Activated CD4-positive, CD25-positive, alpha-beta regulatory T cell treated with anti-CD3 and anti-CD28 coated beads, Interleukin-2, amount 50 U/mL, for 16 hours (primary cell): ENCODE results near the gene CCDC110.

Source experiments
- DNase-seq: peaks from one replicate; pipeline ENCODE4 v3.0.0-alpha.2; 2020; ENCODE audit warnings: low read depth, low spot score

Gene CCDC110

GRCh38 chr4:185421366-185422124 is 50.0 kb downstream of the CCDC110 start:
- DNase-seq: no peak

DNA sequence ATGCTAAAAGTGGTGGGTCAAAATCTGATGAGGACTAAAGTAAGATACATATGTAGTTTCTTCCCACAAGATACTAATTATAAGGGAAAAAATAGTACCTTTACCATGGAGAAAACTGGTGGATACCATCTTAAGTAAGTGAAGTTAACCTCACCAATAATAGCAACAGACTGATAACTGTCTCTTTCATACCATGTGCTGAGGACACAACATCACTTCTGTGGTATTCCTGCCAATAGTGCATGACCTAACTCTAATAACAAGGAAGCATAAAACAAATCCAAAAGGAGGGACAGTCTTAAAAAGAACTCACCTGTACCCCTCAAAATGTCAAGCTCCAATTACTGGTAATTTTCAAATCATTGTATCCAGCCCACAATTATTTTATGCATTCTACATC is 54.6 kb downstream of the CCDC110 start:
- no peak for DNase-seq

- no peak for DNase-seq
Measured at GRCh38 chr4:185412412-185412811, 59.1 kb downstream of the CCDC110 start.

DNA sequence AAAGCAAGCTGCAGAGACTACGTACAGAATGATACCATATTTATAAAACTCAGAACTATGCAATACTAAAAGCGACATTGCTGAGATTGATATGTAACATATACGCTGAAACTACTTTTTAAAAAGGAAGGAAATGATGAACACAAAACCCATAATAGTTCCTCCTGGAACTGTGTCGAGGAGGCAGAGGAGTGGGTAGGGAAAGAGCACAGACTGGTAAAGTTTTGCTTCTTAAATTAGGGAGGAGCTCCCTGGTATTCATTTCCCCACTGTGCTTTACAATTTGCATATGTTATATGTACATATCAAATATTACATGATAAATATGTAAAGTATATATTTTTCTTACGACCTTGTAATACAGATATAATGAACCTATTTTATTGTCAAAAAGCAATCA is 59.7 kb downstream of the CCDC110 start:
- DNase-seq: no peak

- no peak for DNase-seq
Measured at GRCh38 chr4:185408432-185408831, 63.1 kb downstream of the CCDC110 start.

DNA sequence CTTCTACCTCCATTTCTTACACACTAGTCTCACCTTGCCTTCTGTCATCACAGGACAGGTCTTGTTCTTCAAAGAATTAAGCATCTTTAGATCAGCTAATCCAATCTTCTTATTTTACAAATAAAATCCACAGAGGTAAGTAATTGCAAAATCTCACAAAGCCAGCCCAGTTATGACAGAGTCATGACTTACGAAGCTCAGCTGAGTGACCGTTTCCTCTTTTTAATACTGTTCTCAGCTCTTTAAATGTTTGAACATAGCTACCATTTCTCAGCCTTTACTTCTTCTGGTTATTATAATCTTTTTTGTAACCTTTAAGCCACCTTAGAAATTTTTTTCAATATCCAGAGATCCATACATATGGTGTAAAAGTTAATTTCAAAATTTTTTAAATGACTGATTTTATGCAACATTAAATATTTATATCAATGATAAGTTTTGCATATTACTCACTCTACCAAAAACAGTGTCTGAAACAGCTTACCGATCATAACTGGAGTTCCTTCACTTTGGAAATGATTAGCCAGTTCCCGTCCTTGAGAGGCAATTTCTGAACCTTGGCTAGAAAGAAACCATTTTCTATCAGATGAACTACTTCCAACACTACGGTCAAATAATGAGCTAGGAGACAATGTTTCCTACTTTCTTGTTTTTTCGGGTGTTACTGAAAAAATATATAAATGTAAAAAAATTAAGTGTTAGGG is 66.1 kb downstream of the CCDC110 start:
- no peak for DNase-seq

GRCh38 chr4:185404031-185404430 is 67.5 kb downstream of the CCDC110 start:
- no peak for DNase-seq

- no peak for DNase-seq
Measured at GRCh38 chr4:185399466-185399865, 72.1 kb downstream of the CCDC110 start.

- no peak for DNase-seq
Measured at GRCh38 chr4:185398618-185399017, 72.9 kb downstream of the CCDC110 start.

DNA sequence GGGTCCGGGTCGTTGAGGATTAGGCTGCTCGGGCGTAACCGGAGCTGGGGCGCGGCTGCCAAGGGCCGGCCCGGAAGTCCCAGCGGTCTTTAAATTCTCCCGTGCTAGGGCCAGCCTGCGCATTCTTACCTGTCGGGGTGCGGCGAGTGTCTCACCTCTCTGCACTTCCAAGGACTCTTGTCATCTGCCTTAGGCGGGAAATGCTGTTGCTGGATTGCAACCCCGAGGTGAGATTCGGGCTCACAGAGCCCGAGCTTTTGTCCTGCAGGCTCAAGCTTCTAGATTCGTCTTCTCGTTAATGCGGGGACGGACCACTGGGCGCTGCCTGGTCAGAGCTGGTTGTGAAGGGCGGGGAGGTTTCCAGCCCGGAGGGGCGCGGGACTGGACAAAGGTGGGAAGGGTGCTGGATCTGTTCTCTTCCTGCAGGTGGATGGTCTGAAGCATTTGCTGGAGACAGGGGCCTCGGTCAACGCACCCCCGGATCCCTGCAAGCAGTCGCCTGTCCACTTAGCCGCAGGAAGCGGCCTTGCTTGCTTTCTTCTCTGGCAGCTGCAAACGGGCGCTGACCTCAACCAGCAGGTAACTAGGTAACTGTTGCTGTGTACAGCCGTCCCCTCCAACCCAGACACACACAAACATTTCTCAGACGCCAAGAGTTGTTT is 74.7 kb downstream of the CCDC110 start, which contains the start of gene ANKRD37:
ANKRD37 (plus strand) TSS at position 118 of the 662 bp plus-strand sequence; CDS start at position 201, 83 bp downstream.
- DNase-seq: no peak

GRCh38 chr4:185395956-185396723 is 75.4 kb downstream of the CCDC110 start:
- peak; percentile 93 for DNase-seq

DNA sequence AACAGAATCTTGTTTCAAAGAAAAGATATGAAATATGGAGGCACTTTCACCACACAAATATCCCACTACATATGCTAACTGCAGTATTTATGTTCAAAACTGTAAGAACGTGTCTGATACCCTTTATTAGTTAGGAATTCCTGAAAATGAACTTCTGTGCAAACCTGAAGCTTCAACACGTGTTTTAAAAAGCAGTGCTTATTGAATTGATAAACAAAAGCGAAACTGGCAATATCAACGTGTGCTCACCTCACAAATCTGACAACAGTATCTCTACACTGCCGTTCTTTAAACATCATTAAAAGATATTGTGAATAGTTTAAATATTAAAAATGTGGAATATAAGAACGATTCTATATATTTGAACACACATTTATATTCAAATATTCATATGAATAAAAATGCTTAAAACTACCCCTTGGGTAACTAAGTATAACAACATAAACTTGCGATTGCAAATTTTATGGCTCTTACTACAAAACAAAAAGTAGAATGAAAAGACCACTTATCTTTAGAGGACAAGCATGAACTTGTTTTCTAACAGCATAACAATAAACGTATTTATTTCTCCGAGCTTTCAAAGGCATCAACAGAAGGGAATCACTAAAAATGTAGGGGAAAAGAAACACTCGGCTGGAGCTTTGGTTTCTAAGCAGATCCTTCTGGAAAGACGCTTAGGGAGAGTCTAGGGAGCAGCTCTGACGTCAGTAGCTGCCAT is 76.1 kb downstream of the CCDC110 start, which contains the start of gene LRP2BP:
LRP2BP (minus strand) TSS at position 687 of the 718 bp plus-strand sequence. CDS start 17,738 bp downstream, outside the sequence.
- DNase-seq: no peak
